ENCODE measurements around the gene NOL6.
"Not testable (repeated sequence)": the region's sequence is repeated elsewhere in the genome, so short reads cannot be mapped to it uniquely, and the experiment has no call there.

NOL6 gene

GRCh38 chr9:33472881-33473615, 676 bp downstream of the NOL6 start:
- no peak for DNase-seq (ENCODE audit: low read depth)

GRCh38 chr9:33472171-33472880, 1.4 kb downstream of the NOL6 start:
- DNase-seq (ENCODE audit: low read depth): no peak

DNA sequence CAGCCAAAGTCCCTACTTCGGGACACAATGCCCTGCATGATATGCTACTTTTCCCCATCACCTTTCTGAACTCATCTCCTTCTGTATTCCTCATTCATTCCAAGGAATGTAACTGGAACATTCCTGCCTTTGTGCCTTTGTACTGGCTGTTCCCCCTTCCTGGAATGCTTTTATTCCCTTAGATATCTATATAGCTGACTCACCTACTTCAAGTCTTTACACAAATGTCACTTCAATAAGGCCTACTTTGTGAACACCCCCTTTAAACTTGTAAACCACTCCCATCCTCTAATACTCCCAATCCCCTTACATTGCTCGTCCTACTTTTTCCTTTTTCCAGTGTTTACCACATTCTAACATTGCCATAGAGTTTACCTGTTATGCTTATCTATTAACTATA, 2.4 kb downstream of the NOL6 start:
- DNase-seq (ENCODE audit: low read depth): no peak

DNA sequence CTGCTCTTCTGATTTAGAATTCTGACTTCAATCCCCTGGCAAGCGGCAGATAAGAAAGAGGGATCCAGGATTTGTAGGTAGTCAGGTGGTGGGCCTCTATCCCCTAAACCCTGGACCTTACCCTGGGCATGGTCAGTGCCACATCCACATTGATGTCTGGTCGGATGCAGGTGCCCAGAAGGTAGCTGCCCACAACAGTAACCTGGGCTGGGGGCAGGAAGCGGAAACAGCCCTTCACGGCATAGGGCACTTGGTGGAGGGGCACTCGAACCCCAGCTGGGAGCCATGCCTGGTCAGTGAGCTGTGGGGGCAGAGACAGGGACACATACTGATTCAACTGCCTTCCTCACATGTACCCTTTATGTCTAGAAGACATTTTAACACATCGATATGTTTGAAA, 3.8 kb downstream of the NOL6 start:
- no peak for DNase-seq (ENCODE audit: low read depth)

GRCh38 chr9:33468797-33469621, 4.7 kb downstream of the NOL6 start:
- no peak for DNase-seq (ENCODE audit: low read depth)

DNA sequence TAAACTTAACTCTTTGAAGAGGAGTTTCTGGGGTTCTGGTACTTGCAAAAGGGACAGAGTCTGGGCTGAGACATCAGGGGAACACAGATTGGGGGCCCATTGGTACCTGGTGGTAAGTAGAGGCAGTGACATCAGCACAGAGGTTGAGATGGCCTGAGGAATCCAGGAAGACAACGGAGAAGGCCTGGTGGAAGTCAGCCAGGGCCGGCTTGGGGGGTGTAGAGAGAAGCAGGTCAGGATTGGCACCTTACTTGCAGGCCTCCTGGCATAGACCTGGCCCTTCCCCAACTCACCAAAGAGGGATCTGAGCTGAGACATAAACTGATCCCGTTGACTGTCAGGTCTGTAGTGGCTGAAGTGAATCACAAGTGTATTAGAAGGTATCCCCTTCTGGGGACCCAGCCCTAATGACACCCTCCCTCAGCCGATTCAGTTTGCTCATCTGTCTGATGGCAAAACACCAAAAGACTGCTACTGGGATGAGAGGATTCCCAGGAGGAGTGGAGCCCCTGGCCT, 5.5 kb downstream of the NOL6 start:
- DNase-seq (ENCODE audit: low read depth): no peak

- no peak for DNase-seq (ENCODE audit: low read depth)
Measured at GRCh38 chr9:33467526-33467925, 6.2 kb downstream of the NOL6 start.

DNA sequence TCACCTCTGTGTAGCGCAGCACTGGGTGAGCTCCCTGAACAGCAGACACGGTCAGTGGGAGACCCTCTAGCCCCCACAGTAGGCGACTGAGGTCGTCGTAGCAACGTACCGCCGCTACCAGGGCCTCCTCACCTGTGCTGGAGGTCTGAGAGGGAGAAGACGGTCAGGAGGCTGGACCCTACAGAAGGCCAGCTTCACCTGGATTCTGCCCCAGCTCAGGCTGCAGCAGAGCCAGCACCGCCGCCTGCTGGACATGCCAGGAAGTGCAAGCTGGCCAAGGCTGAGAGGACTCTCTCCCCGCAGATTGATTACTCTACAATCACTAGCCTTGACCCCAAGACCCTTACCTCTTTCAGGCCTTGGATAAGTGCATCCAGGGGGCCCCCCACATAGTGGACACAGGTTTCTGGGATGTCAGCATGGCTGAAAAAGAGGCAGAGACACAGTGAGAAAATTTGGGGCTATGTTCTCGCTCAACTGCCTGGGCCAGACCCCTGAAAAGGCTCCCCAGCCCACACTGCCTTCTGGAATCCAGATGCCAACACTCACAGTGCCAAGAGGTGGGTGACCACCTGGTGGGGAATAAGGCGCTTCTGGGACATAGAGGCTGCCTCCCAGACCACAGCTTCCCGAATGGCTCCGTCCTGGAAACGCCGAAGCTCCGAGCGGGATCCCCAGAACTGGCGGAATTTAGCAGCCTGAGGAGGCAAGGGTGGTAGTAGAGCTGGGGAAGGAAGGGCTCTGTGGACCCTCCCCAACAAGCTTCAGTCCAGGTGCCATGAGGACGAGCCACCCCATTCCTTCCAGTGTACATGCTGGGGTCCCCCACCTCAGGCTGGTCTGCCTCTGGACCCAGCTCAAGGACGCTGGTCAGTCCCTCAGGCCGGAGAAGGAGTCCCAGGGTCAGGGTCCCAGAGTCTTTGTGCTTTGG, 6.9 kb downstream of the NOL6 start:
- DNase-seq (ENCODE audit: low read depth): no peak

GRCh38 chr9:33465596-33466564, 7.8 kb downstream of the NOL6 start:
- no peak for DNase-seq (ENCODE audit: low read depth)

- no peak for DNase-seq (ENCODE audit: low read depth)
Measured at GRCh38 chr9:33465096-33465495, 8.6 kb downstream of the NOL6 start.

- DNase-seq (ENCODE audit: low read depth): no peak
Measured at GRCh38 chr9:33464045-33464636, 9.6 kb downstream of the NOL6 start.

- DNase-seq (ENCODE audit: low read depth): no peak
Measured at GRCh38 chr9:33463151-33463550, 10.6 kb downstream of the NOL6 start.

- no peak for DNase-seq (ENCODE audit: low read depth)
Measured at GRCh38 chr9:33461492-33461891, 12.2 kb downstream of the NOL6 start.

DNA sequence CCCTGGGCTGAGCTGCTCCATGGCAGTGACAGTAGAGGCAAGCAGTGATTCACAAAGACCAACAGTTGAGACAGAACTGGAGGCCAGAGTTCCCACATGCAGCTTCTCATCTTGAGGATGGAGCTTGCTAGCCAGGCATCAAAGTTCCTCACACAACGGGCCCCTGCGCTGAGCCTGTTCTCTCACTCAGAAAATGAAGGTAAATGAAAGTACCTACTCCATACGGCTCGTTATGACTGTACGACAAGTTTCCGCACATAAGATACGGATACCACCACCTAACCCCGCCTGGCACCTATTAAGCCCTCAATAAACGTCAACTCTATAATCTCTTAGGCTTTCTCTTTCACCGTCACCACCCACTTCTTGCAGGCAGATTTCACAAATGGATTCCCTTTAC, 12.9 kb downstream of the NOL6 start:
- DNase-seq (ENCODE audit: low read depth): no peak

- DNase-seq (ENCODE audit: low read depth): no peak
Measured at GRCh38 chr9:33459115-33459514, 14.6 kb downstream of the NOL6 start.

GRCh38 chr9:33458444-33458843, 15.3 kb downstream of the NOL6 start:
- DNase-seq (ENCODE audit: low read depth): no peak

- DNase-seq (ENCODE audit: low read depth): no peak
Measured at GRCh38 chr9:33455945-33456344, 17.8 kb downstream of the NOL6 start.

DNA sequence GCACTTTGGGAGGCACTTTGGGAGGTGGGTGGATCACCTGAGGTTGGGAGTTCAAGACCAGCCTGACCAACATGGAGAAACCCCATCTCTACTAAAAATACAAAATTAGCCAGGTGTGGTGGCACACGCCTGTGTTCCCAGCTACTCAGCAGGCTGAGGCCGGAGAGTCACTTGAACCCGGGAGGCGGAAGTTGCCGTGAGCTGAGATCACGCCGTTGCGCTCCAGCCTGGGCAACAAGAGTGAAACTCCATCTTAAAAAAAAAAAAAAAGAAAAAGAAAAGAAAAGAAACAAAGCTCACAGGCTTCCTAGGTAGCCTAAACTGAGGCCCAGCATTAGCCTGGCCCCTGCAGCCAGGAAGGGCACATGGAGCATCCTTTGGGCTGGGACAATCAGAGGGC, 18.3 kb downstream of the NOL6 start:
- DNase-seq (ENCODE audit: low read depth): not testable (repeated sequence)

GRCh38 chr9:33454661-33455026, 19.1 kb downstream of the NOL6 start:
- not testable (repeated sequence) for DNase-seq (ENCODE audit: low read depth)
